ENCODE results near the gene JMJD1C. TPM values are rescaled to one million over a fixed set of nuclear protein-coding genes. Genes with fewer than 3 reads are reported as not detected.
A peak's percentile ranks its signal among the peaks of the same experiment; 100 is the strongest.

JMJD1C gene
- total RNA-seq, 1 donor from 2014 or later, result 72.9 TPM

- Mint-ChIP-seq H3K9me3 (ENCODE audit: low read depth) (no peaks in the 10 kb centered on the region), H3K4me1 (ENCODE audit: low read depth) (peaks cover 64% of the 10 kb centered on the region), H3K36me3 (ENCODE audit: low read depth) (peaks cover 11% of the 10 kb centered on the region), H3K4me3 (ENCODE audit: unreplicated experiment) (no peak overlapping the region), H3K27me3 (ENCODE audit: low read depth) (no peaks in the 10 kb centered on the region), H3K27ac (ENCODE audit: unreplicated experiment) (peak overlapping the region; percentile 74)
- no peak for TF ChIP-seq CTCF (IDR thresholded peaks at IDR 0.05)
- no peak for DNase-seq (ENCODE audit: low spot score)
Measured at GRCh38 chr10:63261496-63261895, 204.3 kb downstream of the JMJD1C start.

GRCh38 chr10:63260860-63261251 lies 204.9 kb downstream of the JMJD1C start:
- Mint-ChIP-seq H3K9me3 (ENCODE audit: low read depth) (no peaks in the 10 kb centered on the region), H3K4me1 (ENCODE audit: low read depth) (peaks cover 69% of the 10 kb centered on the region), H3K27me3 (ENCODE audit: low read depth) (no peaks in the 10 kb centered on the region), H3K36me3 (ENCODE audit: low read depth) (peaks cover 12% of the 10 kb centered on the region), H3K27ac (ENCODE audit: unreplicated experiment) (peak overlapping the region; percentile 49), H3K4me3 (ENCODE audit: unreplicated experiment) (no peak overlapping the region)
- no peak for DNase-seq (ENCODE audit: low spot score)
- no peak for TF ChIP-seq CTCF (IDR thresholded peaks at IDR 0.05)

- TF ChIP-seq CTCF (IDR thresholded peaks at IDR 0.05), result no peak
- Mint-ChIP-seq H3K36me3 (ENCODE audit: low read depth) (peaks cover 12% of the 10 kb centered on the region), H3K4me1 (ENCODE audit: low read depth) (peaks cover 71% of the 10 kb centered on the region), H3K27ac (ENCODE audit: unreplicated experiment) (no peak overlapping the region), H3K4me3 (ENCODE audit: unreplicated experiment) (no peak overlapping the region), H3K9me3 (ENCODE audit: low read depth) (no peaks in the 10 kb centered on the region), H3K27me3 (ENCODE audit: low read depth) (no peaks in the 10 kb centered on the region)
- DNase-seq (ENCODE audit: low spot score), result no peak
Measured at GRCh38 chr10:63260103-63260859, 205.5 kb downstream of the JMJD1C start.

GRCh38 chr10:63258920-63259678 lies 206.7 kb downstream of the JMJD1C start:
- Mint-ChIP-seq H3K27ac (ENCODE audit: unreplicated experiment) (peak overlapping the region; percentile 73), H3K9me3 (ENCODE audit: low read depth) (no peaks in the 10 kb centered on the region), H3K4me1 (ENCODE audit: low read depth) (peaks cover 74% of the 10 kb centered on the region), H3K27me3 (ENCODE audit: low read depth) (no peaks in the 10 kb centered on the region), H3K4me3 (ENCODE audit: unreplicated experiment) (no peak overlapping the region), H3K36me3 (ENCODE audit: low read depth) (peaks cover 12% of the 10 kb centered on the region)
- no peak for TF ChIP-seq CTCF (IDR thresholded peaks at IDR 0.05)
- no peak for DNase-seq (ENCODE audit: low spot score)

GRCh38 chr10:63257778-63258177 lies 208.0 kb downstream of the JMJD1C start:
- Mint-ChIP-seq H3K27ac (ENCODE audit: unreplicated experiment) (peak overlapping the region; percentile 27), H3K9me3 (ENCODE audit: low read depth) (no peaks in the 10 kb centered on the region), H3K27me3 (ENCODE audit: low read depth) (no peaks in the 10 kb centered on the region), H3K36me3 (ENCODE audit: low read depth) (peaks cover 15% of the 10 kb centered on the region), H3K4me3 (ENCODE audit: unreplicated experiment) (no peak overlapping the region), H3K4me1 (ENCODE audit: low read depth) (peaks cover 66% of the 10 kb centered on the region)
- no peak for TF ChIP-seq CTCF (IDR thresholded peaks at IDR 0.05)
- no peak for DNase-seq (ENCODE audit: low spot score)

Data from chondrocyte (in vitro differentiated cells).